Activated T-cell treated with anti-CD3 and anti-CD28 coated beads for 24 hours (primary cell): Measurements from ENCODE around the gene CPVL.

ENCODE experiments used
- DNase-seq: peaks from one replicate; pipeline ENCODE4 v3.0.0-alpha.2; 2020; ENCODE audit warnings: low read depth

CPVL gene

DNA sequence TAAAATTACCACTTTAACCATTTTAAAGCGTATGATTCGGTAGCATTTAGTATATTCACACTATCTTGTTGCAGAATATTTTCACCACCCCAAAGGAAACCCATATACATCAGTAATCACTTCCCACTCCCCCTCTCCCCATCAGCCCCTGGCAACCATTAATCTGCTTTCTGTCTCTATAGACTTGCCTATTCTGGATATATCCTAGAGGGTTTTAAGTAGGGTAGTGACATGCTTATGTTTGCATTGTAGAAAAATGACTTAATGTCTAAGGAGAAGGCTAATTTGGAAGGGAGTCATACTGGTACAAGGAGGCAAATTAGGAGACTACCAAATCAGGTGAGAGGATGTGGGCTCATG, 145.6 kb downstream of the CPVL start:
- DNase-seq: no peak

DNA sequence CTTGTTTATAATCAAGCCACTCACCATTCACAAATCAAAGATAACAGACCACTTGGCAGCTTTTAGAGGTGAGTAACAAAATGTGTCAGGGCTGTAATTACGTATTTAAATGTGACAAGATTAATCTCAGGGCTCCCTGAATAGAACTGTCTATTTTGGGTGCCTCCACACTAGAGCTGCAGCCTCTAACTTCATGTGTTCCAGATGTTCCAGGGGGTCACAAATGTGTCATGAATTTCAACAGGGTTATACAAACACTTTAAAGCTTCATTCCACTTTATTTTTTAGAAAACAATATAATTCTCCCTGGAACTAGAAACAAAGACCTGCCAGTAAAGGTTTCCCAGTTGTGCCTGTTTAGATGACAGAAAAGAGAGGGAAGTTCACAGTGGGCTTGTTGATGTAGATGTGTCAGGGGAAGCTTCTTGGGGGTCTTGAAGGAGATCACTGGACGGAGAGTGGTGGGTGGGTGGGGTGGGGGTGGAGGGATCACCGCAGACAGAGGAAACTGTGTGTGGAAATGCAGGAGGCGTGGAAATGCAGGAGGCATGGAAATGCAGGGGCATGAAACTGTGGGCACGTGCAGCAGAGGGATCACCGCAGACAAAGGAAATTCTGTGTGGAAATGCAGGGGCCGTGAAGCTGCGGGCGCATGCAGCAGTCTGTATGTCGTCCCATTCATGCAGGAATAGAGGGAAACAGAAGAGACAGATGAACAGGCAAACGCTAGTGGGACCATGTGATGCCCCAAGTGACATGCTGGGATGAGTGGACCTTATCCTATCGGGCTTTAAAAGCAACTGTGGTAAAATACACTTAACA, 146.2 kb downstream of the CPVL start:
- no peak for DNase-seq

DNA sequence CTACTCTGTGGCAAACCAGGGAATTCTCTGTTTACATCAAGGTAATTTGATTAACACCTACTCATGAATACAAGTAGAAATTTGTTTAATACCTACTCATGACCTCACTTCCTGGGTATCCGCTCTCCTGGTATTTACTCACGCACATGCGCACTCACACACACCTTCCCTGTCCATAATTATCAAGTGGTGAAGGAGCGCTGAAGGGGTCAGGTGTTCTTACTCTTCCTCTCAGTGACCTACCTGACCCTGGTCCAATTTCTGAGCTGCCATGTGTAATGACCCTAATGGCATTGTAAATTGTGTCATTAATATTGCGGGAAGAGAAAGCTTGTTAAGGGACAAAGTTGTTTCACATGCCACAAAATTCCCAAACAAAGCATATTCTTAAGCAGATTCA, 146.9 kb downstream of the CPVL start:
- no peak for DNase-seq

DNA sequence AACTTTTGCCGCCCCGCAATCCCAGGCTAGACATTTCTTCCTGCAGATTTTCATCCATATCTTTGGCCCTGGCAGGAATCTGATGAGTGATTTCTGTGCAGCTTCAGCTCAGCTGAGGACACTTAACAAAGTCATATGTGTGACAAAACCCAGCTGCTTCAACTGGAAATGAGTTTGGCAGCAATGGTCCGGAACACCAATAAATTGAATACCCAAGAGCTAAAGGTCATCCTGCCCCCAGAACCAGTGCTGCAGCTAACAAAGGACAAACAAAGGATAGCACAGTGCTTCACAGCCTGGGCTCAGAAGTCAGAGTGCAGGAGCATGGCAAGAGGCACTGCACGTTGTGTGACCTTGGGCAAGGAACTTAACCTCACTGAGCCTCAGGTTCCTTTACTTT, 148.2 kb downstream of the CPVL start:
- no peak for DNase-seq

DNA sequence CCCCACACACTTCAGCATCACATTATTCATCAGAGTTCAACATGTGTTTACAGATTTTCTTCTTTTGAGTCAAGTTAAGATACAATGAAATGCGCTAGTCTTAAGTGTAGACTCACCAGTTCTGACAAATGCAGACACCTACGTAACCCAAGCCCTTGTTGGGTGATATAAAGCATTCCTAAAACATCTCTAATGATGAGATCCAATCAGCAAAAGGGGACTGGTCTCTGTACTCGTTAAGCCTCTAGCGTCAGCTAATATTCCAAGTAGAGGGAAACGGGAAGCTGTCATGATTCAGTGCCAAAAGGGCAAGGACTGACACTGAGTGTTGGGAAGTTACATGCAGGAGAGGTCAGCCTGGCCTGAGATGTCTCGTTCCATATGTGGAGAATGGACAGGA, 149.5 kb downstream of the CPVL start:
- no peak for DNase-seq

DNA sequence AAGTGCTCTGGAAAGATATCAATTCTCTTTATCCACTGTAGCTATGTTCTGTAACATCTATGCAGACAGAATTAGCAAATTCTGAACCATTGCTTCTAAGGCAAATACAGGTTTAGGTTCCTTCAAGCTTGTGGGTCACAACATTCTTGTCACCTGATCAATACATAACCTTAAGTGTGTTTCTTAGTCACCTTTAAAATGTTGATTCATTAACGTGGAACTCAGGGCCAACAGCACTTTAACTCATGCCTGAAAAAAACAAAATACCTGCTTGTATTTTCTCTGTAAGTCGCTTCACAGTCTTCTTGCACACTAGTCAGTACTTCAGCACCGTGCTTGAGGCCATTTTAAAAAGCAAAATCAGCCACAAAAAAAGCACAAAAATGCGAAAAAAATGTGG, 153.0 kb downstream of the CPVL start:
- DNase-seq: no peak

DNA sequence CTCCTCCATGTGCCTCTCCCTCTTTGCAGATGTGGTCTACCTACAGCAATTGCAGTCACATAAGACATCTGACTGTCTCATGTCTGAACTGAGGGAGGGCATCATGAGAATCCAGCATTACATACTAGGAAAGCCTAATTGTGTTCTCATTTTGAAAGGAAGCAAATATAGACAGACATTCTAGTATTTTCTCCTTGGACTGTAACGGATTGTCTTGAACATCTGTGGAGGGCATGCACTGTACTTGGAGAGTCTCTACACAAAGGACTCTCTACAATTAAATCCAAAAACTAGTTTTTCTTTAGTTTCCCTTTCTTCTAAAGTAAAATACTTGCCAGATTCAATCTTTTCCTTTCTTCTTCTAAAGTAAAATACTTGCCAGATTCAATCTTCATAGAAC, 153.5 kb downstream of the CPVL start:
- no peak for DNase-seq

DNA sequence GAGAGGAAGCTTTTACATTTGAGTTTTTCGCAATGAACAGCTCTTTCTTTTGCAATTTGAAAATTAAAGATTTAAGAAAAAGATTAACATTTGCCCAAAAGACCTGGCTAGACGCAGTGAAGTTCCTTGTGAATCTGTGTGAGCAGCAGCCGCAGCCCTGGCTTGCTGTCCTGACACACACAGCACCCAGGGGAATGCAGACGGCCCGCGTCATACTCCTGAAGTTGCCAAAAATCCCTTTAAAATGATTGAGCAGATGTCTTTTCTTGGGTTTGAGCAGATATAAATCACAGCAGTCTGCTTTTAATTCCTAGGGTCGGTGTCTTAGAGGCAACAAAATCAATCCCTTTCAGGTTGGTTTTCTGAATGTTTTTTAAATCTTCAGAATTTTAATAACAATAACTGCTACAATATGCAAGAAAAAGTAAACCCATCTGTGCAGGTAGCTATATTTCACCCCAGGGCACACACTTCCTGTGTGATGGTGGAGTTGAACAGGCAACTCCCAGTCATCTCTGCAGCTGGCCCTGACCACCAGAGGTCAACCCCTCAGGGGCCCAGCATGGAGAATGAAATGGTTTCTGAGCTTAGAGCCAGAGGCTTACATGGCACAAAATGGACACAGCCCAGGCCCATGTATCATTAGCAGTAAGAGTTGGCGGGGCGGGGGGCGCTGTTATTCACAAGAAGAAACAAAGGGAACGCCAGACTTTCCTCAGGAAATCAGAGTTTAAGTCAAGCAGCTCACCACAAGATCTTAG, 156.0 kb downstream of the CPVL start:
- no peak for DNase-seq

DNA sequence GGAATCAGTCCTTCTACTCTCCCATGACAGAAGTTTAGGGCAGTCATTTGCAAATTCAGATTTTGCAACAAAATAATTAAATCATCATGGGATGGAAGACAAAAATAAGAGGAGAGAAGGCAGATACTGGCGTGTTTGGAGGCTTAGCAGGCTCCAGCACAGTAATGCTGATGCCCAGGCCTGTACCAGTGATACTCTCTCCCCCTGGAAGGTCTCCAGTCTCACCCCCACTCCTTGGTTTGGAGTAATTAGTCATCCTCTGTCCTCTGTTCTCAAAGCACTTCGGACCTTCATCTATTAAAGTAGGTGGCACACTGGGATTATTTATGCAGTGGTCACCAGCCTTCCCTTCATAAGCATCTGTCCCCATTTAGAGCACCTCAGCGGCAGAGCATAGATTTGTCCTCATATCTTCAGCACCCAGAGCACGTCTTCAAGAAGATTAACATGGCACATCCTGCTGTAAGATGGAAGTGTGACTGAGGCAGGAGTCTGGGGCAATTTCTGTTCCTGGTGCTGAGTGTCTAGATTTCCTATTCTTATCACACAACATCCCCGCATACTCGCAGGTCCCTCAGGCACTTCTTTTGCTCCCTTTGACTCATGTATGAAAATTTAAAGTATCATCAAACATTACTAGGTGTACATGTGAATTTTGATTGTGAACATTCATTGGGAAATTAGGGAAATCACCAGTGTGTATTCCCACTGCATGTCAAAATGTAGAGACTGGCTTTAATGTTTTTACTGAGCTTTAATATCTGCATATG, 156.9 kb downstream of the CPVL start:
- no peak for DNase-seq

DNA sequence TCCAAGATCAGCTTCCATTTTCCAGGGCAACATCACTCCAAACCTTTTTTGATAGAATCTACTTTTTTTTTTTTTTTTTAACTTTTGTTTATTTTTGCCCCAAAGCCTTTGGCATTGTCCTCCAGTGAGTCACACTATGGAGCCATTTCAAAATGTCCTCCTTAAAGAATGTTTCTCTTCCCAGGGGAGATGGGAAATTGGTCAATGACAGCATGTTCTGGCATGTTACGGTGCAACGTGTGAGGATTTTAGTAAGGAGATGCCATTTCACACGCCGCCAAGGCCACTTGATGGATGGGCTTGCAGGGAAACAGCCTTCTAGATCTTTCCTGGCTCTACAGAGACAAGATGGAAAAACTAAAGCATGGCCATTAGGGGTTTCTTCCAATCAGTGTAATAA, 157.5 kb downstream of the CPVL start:
- no peak for DNase-seq

DNA sequence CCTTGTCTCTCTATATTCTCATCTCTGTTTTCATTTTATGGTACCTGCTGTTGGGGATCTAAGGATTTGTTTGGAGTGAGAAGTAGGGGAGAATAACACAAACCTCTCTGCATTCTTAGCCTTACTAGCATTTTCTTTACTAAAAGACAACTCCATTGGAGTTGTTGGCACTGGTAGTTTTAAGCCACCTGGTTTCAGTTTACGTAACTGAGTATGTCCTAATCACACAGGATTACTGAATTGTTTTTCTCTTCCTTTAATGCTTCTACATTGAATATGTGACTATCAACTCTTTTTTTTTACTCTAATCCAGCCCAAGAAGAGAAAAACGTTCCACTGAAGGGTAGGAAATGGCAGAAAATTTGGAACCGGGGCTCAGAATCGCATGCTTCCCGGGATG, 158.2 kb downstream of the CPVL start:
- no peak for DNase-seq

DNA sequence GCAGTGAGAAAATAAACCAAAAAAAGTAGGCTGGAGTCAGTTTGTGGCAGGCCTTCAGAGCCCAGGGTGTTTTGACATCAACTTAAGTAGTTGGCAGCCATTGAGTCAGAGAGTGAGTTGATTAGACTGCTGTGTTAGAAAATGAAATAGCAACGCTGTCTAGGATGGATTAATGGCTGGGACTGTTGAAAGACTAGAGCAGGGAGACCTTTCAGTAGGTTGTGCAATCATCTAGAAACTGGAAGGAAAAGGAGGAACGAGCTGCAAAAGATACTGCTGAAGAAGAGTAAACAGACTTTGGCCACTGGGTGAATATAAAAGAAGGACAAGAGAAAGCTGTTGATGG, 159.6 kb downstream of the CPVL start:
- DNase-seq: no peak

DNA sequence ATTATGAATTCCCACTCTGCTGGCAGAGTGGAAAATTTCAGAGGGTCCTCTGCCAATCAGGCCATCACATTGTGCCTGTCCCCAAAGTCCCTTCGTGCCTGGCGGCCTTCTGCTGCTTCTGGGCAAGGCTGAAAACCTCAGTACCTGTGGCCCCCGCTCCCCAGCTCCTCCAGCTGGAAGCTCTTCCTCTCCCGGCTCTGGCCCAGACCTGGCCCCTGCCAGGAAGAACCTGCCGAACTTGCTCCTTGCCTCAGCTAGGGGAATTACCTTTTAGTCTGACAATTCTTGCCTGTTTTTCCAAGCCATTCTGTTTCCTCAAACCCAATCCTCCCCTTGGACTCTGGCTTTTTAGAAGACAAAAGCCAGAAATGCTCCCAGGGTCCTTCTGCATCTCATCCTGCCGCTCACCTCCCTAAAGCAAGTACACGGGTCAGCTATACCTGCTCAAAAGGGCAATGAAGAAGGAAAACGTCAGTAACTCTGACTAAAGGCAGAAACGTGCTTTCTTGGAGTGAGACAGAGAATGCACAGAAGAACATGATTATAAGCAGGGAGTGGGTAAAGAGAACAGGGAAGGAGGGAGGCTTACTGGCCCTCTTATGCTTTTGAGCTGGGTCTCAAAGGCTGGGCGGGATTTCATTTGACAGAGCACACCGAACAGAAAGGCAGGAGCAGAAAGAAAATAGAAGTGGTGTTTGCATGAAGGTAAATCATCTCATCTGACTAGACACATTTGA, 160.1 kb downstream of the CPVL start:
- no peak for DNase-seq

DNA sequence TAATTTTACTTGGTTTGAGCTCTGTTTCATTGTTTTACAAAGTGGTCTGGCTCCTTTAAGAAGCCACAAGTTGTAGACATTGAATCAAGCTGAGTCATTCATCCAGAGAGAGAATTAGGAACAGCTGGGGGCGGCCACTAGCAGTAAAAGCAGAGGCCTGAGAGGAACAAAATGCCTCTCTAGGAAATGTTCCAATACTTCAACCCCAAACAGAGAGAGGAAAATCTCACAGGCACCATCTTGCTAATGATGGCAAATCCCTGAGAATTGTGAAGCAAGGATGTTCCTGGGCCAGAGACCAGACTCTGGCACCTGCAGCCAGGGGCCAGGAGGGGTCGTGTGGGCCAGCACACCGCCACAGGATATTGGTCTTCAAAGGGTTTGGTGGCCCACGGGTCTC, 161.7 kb downstream of the CPVL start:
- no peak for DNase-seq

DNA sequence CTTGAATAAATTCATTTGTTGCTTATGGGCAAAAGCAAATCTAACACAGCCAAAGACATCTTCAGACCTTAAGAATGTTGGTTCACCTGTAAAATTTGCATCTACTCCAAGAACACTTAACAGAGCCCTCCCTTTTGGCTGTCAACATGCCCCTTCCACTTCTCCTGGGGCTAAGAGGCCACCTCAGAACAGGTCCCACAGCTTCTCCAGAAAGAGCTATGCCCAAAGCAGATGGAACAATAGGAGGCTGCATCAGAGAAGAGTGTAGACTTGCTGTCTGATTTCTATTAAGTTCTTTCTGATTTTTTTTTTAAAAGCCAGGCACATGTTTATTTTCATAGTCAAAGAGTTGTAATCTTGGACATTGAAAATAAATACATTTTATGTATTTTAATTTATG, 162.1 kb downstream of the CPVL start:
- DNase-seq: no peak

DNA sequence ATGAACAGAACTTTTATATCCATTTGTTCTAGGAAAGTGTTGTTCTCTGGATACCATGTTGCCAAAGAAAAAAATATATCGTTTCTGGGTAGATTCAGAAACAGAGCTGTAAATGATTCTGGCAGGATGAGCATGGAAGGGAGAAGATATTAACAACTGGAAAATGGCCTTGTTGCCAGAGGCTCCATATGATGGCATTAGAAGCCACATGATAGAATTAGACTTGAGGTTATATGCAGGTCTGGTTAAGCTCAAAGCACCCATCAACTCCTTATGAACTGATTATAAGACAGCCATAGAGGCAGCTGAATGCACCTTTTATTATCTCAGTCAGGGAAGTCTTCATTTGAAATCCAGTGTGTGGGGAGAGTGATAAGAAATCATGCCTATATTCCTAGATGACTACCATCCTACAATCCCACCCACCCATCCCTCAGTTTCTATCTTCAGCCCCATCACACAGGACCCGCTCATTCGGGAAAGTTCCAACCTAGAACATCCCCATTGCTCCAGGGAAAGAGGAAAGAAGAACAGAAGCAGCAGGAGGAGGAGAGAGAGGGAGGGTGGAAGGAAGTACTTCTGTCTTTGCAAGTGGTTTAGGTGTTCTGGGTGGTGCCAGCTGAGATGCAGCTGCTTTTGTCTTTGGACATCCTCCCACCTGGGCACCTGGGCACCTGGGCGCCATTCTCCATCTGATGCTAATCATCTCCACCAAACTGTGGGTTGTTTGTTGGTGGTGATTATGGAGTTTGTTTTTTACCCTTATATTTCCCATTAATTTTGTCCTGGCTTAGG, 162.7 kb downstream of the CPVL start:
- DNase-seq: no peak

DNA sequence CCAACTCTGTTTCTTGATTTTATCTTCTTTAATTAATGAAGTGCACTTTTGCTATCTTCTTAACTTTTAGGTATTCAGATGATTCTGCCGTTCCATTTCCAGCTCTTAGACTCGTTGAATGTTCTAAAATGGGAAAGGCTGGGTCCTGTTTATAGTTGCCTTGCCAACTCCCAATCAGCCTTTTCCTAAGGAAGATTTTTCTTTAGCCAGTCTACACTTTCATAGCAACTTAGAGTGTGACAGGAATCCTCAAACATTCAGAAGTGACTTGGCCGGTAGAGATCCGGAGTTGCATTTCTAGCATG, 165.2 kb downstream of the CPVL start:
- no peak for DNase-seq

DNA sequence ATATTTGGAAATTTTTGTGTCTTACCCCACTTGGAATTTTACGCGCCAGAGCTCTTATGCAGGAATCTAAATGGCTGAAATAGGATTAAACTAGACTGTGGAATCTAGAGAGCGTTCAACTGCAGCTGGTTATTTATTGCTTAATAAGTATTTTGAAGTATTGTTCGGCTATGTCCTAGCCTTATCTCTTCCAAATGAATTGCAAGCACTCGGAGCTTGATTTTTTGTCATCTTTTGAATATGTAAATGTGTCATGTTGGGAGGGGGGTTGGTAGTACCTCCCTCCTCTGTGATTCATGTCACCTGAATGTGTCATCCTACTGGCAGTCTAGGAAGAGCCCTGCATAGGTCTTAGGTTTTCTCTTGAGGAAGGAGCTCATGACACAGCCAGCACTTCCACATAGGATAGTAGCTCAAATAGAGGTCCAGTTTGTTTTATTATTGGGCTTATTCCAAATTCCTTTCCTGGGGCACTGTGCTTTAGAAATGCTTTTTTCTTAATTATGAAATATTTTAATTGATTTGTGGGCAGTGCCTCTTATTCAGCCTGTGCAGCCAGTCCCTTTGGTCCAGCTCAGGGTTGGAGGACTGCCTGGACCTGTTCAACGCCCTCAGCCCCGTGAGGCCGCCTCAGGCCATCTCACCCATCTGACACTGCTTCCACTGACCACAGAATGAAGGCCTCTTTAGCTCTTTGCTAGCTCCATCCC, 165.7 kb downstream of the CPVL start:
- DNase-seq: no peak

DNA sequence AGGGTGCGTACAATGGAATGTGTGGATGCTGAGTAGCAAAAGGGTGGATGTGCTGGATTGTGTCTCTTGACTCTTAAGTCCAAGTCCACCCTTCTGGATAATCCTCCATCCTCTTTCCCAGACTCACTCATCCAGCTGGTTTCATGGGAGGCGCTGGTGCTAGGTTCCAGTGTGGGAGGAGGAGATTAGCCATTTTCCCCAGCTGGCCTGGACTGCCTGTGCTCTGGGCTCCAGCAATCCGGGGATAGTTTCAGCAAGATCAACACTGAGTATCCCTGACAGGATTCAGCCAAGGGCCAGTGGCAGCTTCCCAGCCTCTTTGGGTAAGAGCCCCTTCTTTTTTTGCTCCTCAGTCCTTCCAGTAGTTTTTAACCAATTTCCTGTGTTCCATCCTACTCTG, 166.6 kb downstream of the CPVL start:
- DNase-seq: no peak

DNA sequence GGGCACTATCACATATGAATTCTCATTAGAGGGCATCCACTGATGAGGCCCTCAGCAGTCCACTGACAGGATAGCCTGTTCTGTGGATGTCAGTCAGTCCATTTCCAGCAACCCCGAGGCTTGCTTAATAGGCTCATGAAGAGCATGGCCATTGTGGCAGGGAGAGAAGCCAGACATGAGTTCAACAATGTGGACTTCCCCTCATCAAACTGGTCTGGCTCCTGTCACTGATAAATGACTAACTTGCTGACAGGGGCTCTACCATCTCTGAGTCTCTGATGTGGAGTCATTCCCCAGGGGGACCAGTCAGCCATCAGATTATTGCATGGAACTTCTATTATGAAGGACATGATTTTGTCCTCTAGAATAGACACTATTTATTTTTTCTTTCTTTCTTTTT, 168.5 kb downstream of the CPVL start:
- no peak for DNase-seq

DNA sequence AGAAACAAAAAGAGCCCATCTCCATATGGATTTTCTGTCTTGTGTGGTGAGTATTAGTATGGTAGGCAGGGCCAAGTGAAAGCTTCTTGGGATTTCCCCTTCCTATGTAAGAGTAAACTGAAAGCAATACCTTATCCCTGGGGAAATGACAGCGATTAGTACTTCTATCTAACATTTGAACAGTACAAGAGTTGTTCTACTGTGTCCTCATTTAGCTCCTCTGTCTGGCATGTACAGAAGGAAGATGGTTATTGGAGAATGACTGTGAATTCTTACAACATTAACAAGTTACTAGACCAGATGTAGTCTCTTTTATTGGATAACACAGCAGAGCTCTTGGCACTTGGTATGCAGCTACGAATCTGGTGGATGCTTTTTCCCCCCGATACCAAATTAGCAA, 170.3 kb downstream of the CPVL start:
- DNase-seq: no peak
